ENCODE measurements around the gene RPS6KA2. TPM values are rescaled to one million over a fixed set of nuclear protein-coding genes. Genes with fewer than 3 reads are reported as not detected.

RPS6KA2 gene
- total RNA-seq, 1 donor from 2014 or later: 34.9 TPM

DNA sequence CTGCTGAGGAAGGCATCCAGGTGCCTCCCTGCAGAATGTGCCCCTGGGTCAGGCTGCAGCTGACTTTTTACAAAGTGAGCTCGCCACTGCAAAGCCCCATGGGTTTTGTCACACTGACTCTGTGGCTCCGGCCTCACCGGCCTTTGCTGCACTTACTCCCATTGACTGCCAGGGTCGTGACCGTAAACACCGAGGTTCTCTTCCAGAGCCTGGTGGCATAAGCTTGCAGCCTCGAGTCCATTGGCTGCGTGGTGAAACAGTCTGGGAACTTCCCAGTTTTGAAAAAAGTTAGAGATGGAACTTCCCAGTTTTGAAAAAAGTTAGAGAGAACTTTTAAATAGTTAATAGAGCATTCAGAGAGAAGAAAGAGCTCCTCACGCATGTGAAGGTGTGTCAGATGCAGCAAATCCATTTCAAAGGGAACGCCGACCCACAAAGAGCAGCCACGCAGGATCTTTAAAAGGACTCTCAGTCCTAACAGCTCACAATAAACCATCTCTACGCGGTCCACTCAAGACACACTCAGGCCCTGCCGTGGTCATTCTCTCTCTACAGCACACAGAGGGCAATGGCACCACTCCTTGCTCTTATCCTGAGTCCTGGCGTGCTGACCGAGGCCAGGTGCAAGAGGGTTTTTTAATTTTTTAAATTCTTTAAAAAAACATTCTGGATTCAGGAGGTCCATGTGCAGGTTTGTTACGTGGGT is 53.4 kb downstream of the RPS6KA2 start:
- DNase-seq (ENCODE audit: low read depth): no peak

DNA sequence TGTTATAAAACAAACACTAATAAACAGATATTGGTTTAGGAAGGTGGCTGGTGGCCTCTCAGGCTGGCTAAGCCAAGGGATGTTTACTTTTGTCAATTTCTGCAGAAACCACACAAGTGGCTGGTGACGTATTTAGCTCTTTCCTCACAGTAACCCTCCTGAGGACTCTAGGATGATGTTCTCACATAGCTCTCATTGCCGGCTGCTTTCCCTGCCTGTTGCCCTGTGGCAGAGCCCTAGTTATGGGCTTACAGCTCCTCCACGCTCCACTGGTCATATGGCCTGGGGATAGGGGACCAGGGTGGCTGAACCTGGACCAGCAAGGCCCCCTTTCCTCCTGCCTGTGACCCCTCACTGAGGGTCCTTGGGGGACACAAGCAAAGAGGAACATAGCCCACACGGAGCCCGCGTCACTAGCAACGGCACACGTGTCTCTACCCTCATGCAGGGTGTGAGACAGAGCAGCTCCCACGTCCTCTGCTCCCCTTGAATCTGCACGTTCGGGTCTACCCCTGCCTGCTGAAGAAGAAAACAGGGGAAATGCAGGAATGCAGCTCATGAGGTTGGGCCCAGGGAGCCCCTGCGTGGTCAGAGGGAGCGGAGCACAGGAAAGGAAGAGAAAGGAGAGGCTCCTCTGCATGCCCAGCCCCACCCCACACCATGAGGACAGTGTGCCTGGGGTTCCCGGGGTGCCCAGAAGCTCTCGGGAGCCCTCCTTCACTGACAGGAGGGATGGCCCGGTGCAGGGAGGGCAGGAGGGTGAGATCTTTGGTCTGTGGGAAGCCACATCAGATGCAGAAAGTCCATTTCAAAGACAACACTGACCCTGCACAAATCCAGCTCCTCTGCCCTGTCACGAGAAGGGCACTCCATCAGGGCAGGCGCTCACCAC is 54.4 kb downstream of the RPS6KA2 start:
- DNase-seq (ENCODE audit: low read depth): peak; percentile 49

DNA sequence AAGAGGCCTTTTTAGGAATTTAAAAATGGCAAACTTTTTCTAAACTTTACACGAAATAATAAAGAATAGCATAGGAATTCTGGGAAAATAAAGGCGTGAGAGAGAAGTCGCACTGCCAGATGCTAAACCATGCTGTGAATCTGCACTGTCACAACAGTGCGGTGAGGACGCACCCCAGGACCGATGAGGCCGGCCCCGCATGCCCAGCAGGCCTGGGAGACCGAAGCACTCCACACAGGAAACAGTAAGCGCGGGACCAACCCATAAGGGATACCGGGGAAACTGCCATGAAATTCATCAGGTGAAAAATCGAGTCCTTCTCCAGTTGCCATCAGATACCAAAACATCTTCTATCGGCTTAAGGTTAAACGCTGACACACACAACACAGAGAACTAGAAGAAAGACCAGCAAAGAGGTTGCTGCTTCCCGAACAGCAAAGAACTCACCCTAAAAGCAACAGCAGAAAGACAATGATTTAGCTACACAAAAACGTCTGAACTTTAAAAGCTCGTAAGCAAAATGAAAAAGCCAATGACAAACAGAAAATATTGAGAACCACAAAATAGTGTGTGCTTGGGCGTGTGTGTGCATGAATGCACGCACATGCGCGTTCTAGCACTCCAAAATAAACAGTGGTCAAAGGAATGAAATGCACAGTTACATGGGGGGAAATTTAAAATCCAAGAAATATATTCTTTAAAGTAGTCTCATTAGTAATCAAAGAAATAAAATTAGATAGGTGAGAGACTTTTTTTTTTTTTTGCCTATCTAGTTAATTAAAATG is 55.9 kb downstream of the RPS6KA2 start:
- DNase-seq (ENCODE audit: low read depth): no peak

DNA sequence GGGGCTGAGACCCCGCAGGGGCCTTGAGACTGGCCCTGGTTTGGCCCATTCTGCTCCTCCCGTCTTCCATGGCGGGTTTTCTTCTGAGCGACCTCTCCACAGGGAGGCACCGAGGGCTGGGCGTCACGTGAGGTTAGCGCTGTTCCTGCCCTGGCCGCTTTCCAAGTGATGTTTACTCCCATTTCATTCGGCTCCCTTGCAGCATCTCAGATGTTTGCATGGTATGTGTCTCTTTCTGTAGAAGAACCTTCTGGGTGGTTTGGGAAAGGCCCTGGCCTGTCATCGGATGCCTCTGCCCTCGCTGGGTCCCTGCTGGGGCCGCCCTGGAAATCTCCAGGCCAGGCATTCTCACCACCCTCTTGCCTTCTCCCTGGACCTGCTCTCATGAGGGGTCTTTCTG is 57.8 kb downstream of the RPS6KA2 start:
- no peak for DNase-seq (ENCODE audit: low read depth)

DNA sequence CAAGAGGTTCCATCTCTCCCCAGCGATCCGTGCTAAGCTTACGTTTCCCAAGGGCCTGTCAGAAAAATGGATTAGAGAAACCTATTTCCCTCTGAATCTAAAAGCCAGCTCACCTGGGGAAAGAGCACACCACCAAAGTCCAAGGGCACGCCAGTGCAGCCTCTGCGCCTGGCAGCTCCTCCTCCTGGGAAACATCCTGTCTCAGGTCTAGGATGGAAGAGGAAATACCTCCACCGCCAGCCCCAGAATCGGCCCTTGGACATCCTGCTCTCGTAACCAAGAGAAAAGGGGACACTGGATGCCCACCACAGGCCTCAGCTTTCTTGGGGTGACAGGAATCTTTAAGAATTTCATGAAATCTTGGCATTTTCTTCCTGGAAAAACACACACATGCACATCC is 59.2 kb downstream of the RPS6KA2 start:
- DNase-seq (ENCODE audit: low read depth): no peak

DNA sequence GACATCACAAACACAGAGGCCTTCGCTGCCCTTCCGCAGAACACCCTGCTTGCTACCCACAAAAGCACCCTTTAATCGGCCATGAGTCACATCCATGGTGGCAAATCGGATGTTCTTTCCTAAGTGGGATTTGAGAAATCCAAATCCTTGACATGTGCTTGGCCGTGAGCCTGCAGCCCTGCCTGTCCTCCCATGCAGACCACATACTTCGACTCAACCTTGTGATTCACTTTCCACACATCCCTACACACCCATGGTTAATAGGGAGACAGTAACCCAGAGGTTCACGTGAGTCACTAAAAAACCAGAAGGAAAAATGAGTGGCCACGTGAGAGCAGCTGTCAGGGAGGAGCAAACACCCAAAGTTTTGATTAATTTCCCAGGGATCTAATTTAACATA is 59.9 kb downstream of the RPS6KA2 start:
- peak; percentile 94 for DNase-seq (ENCODE audit: low read depth)

DNA sequence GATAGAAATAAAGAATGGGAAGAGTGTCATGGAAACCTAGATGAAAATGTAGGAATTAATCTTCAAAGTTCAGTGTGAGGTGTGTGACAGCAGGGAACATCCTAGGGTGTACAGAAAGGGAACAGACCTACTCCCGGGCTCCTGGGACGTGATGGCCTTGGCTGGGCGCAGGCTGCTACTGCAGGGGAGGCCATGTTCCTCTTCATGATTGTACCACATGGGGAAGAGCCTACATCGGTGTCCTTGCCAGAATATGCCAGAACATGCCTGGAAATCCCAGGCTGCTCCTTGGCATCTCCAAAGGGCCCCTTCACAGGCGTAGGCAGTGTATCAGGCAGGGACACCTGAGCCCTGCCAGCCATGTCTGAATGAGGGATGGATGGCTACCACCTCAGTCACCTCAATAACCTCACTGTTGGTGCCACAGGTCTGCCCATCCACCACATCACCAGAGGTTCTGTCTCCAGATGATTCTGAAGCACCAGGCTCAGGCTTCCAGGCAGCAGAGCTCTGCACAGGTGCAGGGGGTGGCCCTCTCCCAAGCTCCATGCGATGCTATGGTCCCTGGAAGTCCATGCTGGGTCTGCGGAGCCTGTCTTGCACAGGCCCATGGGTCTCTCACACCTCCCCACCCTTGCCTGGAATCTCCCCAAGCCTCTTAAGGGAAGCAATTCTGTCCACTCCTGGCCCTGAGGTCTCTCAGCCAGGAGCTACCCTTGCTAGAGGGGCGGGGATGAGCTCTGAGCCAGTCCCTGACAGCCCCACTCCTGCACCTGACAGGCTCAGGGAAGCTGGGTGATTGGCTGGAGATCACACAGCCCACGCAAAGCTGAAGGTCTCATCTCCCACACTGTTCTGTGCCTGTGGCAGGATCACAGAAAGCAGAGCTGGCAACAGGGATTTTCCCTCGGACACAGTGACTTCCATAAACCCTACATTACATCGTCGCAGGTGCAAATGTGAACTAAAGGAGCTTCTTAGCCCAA is 60.7 kb downstream of the RPS6KA2 start:
- DNase-seq (ENCODE audit: low read depth): no peak

DNA sequence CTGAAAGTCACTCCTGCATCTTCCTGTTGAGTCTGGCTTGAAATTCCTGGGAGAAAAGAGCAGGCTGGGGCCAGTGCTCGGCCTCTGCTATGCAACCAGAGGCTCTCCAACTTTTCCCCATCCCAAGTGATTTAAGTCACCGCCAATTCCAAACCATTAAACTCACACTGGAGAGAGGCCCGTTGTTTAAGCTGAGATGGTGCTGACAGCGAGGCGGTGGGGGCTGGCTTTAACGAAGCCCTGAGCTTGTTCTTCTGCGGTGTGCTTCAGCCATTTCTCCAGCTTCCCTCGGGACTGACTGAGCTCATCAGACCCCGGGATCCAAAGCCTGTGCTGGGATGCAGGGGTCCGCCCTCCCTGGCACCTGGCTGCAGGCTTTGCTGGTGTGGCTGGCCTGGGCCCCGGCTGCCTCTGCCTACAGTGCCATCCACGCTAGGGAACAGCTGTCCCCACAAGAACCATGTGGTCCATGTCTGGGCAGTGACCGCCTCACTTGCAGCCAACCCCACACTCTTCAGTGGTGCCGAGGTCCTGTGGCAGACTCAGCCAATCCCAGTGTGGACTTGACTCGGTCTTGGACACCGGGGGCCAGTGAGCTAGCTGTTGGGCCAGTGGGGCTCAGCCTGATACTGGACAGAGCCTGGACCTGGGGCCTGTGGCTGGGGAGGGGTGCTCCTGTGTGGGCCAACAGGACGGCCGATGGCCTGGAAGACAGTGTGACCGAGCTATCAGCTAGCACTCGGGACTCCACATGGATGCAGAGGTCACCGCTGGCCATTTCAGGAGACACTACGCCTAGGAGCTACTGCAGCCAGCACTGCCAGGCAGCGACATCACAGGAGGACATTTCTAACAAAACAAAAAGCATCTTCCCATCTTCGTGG is 61.7 kb downstream of the RPS6KA2 start:
- DNase-seq (ENCODE audit: low read depth): no peak

DNA sequence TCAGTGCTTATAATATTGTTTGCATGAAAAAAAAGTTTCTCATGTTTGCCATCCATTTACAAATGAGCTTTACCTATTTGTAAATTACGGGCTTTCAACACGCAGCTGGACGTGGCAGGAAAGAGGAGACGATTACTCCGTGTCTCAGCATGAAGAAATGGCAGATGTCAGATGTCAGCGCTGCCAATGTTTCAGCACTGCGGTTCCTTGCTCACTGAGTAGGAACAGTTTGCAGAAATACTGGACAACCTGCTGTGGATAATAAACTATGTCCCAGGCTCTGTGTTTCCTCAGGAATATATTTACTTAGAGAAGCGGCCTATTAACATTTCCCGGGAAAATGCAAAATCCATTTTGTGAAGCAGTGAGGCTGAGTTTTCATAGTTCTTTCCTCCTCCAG is 63.2 kb downstream of the RPS6KA2 start:
- no peak for DNase-seq (ENCODE audit: low read depth)

DNA sequence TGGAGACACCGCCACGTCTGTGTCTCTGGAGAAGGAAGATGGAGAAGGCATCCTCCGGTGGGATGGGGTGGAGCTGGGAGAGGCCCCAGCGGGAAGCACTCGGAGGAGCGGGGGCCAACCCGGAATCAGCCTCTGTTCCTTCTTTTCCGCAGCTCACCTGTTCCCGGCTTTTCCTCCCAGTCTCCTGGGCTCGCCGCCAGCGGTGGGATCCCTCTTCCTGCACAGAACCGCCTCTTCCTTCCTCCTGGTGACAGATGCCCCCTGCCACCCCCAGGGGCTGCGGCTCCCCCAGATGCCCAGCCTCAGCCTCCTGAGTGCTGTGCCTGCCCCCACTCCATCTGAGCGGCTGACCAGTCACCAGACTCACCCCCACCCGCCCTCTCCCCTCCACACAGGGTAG is 63.9 kb downstream of the RPS6KA2 start:
- DNase-seq (ENCODE audit: low read depth): no peak

DNA sequence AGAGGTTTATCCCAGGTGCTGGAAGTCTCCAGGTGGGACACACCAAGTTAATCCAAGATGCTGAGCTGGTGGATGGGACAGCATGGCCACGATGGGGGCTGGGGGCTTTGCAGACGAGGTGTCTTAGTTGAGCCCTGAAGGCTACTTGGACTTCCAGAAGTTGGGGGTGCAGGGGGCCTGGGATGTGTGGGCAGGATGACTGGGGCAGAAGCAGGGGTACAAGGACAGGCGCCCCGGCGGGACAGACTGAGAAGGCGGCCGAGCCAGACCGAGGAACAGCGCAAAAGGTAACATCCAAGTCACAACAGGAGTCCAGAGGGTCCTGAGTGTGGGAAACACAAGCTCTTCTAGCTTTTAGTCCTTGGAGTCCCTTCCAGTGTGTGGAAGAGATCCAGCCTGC is 64.3 kb downstream of the RPS6KA2 start:
- DNase-seq (ENCODE audit: low read depth): no peak

DNA sequence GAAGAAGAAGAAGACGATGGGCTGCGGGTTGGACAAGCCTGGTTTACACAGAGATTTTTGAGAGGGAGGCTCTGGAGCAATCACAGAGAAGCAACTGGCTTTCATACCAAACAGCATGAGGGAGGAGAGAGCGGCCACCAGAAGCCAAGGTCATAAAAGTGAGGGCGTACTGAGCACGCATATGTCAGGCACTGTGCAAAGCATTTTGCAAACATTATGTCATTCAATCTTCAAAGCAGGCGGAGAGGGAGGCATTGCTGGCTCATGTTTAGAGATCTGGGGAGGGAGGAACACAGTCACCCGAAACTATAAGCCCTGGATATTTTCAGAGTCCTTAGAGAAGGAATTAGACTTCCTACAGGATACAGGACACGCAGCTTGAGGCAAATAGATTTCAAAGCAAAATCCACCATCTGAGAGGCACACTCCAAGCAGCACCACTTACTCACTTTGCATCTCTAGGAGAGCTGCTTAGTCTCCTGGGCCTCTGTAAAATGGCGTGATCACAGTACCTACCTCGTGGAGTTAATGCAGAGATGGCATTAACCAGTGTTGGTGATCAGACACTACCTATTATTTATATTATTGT is 65.2 kb downstream of the RPS6KA2 start:
- no peak for DNase-seq (ENCODE audit: low read depth)

DNA sequence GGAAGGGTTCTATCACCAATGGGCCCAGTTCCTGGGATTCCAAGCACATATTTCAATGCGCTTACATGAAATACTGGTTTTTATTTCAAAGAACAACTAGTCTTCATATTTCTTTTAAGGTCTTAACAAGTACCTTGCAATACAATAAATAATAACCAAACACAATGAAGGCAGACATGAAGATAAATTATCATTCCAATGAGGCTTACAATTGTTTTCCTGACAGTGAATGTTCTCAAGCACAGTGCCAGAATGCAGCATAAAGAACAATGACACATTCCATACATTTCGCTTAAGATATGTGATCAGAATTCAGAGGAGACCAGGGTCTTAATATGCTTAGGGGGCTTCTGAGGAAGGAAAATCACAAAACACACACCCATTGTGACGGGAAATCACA is 66.8 kb downstream of the RPS6KA2 start:
- DNase-seq (ENCODE audit: low read depth): no peak

DNA sequence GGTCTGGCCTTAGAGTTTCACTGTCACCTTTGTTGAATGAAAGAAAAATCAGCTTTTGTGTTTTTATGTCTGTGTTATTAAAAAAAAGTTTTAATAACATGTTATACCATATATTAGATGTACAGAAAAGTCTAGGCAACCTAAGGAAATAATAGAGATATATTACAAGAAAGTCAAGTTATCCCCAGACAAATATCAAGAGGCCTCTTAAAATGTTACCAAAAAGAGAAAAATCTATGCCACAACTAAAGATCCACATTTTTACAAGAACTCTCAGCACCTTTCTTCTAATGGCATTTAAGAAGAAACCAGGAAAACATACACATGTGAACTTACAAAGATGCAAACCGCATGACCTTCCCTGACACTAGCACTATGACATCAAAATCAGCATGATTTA is 67.4 kb downstream of the RPS6KA2 start:
- no peak for DNase-seq (ENCODE audit: low read depth)

DNA sequence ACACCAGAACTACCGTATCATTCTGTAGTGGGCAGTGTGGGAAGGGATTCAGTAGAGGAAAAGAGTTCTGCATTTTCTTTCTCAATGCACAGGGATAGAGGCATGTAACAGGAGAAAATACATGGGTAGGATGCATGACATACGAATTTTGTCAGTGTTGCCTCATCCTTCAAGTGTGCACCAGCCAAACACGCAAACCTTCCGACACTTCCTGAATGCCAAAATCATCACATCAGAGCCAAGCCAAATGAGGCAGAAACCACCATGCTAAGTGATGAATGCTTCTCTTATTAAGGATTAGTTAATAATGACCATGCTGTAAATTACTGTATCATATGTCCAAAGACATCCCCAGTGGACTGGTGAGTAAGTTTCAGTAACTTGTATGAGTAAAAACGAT is 67.8 kb downstream of the RPS6KA2 start:
- peak; percentile 11 for DNase-seq (ENCODE audit: low read depth)

DNA sequence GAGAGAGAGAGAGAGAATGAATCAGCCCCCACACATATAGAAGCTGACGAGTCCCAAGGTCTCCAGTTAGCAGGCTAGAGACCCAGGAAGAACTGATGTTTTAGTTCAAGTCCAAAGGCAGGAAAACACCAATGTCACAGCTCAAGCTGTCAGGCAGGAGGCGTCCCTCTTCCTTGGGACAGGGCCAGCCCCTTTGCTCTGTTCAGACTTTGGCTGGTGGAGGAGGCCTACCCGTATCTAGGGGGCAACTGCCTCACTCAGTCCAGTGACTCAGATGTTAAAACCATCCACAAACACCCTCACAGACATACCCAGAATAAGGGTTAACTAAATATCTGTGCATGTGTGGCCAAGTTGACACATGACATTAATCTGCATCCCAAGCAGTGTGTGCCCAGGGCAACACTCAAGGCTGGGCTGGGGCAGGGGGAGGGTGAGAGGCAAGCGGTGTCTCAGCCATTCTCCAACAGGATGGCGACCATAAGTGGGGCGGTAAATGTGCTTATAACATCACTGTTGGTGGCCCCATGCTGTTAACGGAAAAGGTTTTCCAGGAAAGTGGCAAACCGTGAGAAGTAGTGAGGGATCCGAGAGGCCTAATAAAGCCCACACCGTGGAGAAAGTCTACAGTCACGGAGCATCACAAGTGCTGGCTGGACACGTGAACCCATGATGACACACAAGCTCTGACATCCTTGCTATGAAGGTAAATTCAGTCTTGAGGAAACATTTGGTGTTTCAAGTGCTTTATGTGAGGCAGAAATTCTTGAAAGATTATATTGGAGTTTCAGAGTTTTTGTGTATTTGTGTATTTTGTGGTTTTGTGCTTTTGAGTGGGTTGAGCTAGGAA is 68.7 kb downstream of the RPS6KA2 start:
- no peak for DNase-seq (ENCODE audit: low read depth)

DNA sequence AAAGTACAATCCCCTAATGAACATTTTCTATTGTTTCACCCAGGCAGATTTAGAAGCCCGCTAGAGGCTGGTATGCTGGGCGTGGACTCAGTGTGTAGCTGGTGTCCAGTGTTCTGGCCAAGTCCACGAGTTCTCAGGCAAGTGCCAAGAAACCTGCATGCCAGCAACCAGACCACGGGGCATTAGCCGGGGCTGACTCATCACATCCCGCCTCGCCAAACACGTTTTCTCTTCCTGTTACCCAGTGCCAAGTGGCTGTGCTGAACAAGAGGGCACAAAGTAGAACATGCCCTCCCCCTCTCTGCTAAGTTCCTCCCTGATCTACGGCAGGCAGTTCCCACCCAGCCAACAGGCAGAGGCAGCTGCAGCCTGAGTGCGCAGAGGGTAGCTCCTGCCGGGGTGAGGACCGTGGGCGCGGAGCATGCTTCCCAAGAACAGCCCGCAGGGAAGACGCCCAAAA is 70.2 kb downstream of the RPS6KA2 start:
- peak; percentile 99 for DNase-seq (ENCODE audit: low read depth)

DNA sequence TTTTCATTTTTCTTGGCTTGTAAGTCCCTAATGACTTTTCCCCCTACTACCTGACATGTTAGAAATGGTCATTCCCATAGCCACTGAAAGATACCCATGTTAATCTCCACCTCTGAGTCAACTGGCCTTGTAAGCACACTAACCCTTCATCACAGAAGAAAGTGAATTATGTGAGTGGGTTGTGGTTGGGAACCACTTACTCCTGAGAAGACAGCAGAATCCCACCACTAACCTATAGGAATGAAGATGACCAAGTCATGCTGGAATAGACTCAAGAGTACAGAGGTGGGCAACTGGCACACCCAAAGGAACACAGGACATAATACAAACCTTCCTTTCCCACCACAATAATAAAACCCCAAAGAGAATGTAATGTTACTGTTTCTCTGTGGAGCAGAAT is 70.7 kb downstream of the RPS6KA2 start:
- DNase-seq (ENCODE audit: low read depth): peak; percentile 64

DNA sequence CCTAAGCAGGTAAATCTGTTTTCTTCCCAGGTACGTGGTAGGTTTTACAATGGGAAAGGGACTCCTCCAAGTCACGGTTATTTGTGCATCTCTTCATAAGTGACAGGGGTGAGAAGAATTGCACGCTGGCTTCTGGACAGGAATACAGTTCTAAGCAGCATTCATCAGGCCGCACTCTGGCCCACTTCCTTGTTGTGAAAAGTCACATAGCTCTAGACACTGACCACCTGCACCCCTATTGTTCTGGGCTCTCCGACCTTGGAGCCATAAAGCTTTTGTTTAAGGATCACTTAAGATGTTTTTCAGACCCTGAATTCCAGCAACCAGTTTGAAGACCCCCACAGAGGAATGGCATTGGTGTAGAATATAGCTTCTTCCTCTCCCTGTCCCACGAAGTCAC is 72.0 kb downstream of the RPS6KA2 start:
- no peak for DNase-seq (ENCODE audit: low read depth)
